ENCODE data around the gene GTF2IRD2.
"Not testable (repeated sequence)": the region's sequence is repeated elsewhere in the genome, so short reads cannot be mapped to it uniquely, and the experiment has no call there.

Gene GTF2IRD2

GRCh38 chr7:74797848-74798622 is 53.4 kb downstream of the GTF2IRD2 start:
- in situ Hi-C loops (cut with HindIII; ENCODE audit: low pct_ligation_motif_present, low pct_unique_long_range_greater_than_20kb, low sequenced_read_pairs); DNase-seq: not testable (repeated sequence)

GRCh38 chr7:74789200-74789736 is 62.1 kb downstream of the GTF2IRD2 start:
- in situ Hi-C loops (cut with HindIII; ENCODE audit: low pct_ligation_motif_present, low pct_unique_long_range_greater_than_20kb, low sequenced_read_pairs), result not testable (repeated sequence)

DNA sequence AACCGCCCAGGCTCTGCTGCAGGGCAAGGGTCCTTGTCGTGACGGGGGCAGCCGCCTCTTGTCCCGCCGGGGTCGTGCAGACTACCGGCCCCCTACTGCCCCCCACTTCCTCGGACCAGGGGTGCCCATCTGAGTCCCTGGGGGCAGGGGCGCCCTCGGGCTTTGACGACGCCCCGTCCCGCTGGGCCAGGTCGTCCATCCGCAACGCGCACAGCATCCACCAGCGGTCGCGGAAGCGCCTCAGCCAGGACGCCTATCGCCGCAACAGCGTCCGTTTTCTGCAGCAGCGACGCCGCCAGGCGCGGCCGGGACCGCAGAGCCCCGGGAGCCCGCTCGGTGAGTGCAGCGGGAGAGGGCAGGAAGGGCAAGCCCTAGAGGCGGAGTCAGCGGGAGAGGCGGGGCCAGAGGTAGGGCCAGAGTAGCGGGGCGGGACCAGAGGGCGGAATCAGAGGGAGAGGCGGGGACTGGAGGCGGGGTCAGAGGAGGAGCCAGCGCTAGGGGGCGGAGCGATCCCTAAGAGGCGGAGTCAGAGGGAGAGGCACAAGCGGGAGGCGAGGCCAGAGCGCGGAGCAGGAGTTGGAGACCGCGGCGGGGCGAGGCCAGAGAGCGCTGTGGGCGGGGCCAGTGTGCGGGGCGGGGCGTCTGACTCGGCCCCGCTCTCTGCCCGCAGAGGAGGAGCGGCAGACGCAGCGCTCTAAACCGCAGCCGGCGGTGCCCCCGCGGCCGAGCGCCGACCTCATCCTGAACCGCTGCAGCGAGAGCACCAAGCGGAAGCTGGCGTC is 62.8 kb downstream of the GTF2IRD2 start:
- DNase-seq, result peak; percentile 96

More at GRCh38 chr7:74789200-74789736, 62.1 kb downstream of the GTF2IRD2 start:
- not testable (repeated sequence) for DNase-seq

GRCh38 chr7:74783595-74783994 is 67.8 kb downstream of the GTF2IRD2 start:
- DNase-seq; in situ Hi-C loops (cut with HindIII; ENCODE audit: low pct_ligation_motif_present, low pct_unique_long_range_greater_than_20kb, low sequenced_read_pairs): not testable (repeated sequence)

More for the DNA sequence above, 62.8 kb downstream of the GTF2IRD2 start:
- in situ Hi-C loops (cut with HindIII; ENCODE audit: low pct_ligation_motif_present, low pct_unique_long_range_greater_than_20kb, low sequenced_read_pairs), result not testable (repeated sequence)

DNA sequence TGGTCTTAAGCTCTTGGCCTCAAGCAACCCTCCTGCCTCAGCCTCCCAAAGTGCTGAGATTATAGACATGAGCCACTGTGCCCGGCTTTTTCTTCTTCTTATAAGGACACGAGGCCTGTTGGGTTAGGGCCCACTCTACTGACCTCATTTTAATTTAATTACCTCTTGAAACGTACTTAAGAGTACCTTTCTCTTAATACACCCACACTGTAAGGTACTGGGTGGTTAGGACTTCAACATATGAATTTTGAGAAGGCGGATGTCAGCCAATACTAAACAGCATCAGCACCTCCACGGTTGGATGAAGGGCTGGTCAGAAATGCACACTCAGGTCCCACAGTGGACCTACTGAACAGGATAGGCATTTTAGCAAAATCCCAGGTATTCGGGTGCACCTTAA is 69.7 kb downstream of the GTF2IRD2 start:
- DNase-seq; in situ Hi-C loops (cut with HindIII; ENCODE audit: low pct_ligation_motif_present, low pct_unique_long_range_greater_than_20kb, low sequenced_read_pairs): not testable (repeated sequence)

DNA sequence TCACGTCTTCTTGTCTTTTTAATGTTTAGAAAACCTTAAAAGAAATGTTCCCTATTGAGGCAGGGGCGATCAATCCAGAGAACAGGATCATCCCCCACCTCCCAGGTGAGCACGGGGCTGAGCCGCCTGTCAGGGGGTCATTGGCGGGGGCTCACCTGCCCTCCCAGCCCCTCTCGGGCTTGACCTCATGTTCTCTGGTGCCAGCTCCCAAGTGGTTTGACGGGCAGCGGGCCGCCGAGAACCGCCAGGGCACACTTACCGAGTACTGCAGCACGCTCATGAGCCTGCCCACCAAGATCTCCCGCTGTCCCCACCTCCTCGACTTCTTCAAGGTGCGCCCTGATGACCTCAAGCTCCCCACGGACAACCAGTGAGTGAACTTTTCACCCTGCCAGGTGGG is 72.4 kb downstream of the GTF2IRD2 start:
- in situ Hi-C loops (cut with HindIII; ENCODE audit: low pct_ligation_motif_present, low pct_unique_long_range_greater_than_20kb, low sequenced_read_pairs); DNase-seq: not testable (repeated sequence)

GRCh38 chr7:74775111-74775510 is 76.3 kb downstream of the GTF2IRD2 start:
- DNase-seq; in situ Hi-C loops (cut with HindIII; ENCODE audit: low pct_ligation_motif_present, low pct_unique_long_range_greater_than_20kb, low sequenced_read_pairs): not testable (repeated sequence)

- in situ Hi-C loops (cut with HindIII; ENCODE audit: low pct_ligation_motif_present, low pct_unique_long_range_greater_than_20kb, low sequenced_read_pairs); DNase-seq: not testable (repeated sequence)
Measured at GRCh38 chr7:74773760-74774750, 77.3 kb downstream of the GTF2IRD2 start, which contains the start of gene NCF1. NCF1 (plus strand) TSS chr7:74774011; CDS start chr7:74774032, 21 bp downstream.

- in situ Hi-C loops (cut with HindIII; ENCODE audit: low pct_ligation_motif_present, low pct_unique_long_range_greater_than_20kb, low sequenced_read_pairs), result not testable (repeated sequence)
Measured at GRCh38 chr7:74772093-74772492, 79.3 kb downstream of the GTF2IRD2 start.

GRCh38 chr7:74770062-74770461 is 81.3 kb downstream of the GTF2IRD2 start:
- in situ Hi-C loops (cut with HindIII; ENCODE audit: low pct_ligation_motif_present, low pct_unique_long_range_greater_than_20kb, low sequenced_read_pairs); DNase-seq: not testable (repeated sequence)

More at GRCh38 chr7:74772093-74772492, 79.3 kb downstream of the GTF2IRD2 start:
- not testable (repeated sequence) for DNase-seq

DNA sequence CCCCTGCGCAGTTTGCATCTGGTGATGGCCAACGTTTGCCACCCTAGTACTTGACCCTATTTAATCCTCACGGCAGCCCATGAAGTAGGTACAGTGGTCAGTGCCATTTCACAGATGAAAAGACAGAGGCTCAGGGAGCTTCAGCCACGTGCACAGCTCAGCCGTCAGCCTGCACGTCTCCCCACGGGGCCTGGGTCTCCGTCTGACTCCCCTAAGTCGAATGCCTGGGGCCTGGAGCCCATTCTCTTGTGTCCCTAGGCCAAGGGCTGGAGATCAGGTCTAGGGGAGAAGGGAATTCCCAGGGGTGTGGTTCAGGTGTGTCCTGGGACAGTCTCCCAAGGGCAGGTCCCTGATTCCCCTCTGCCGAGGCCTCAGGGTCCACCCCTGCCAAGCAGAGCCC is 84.4 kb downstream of the GTF2IRD2 start:
- DNase-seq; in situ Hi-C loops (cut with HindIII; ENCODE audit: low pct_ligation_motif_present, low pct_unique_long_range_greater_than_20kb, low sequenced_read_pairs): not testable (repeated sequence)

- in situ Hi-C loops (cut with HindIII; ENCODE audit: low pct_ligation_motif_present, low pct_unique_long_range_greater_than_20kb, low sequenced_read_pairs); DNase-seq: not testable (repeated sequence)
Measured at GRCh38 chr7:74766509-74766908, 84.9 kb downstream of the GTF2IRD2 start.

- DNase-seq; in situ Hi-C loops (cut with HindIII; ENCODE audit: low pct_ligation_motif_present, low pct_unique_long_range_greater_than_20kb, low sequenced_read_pairs): not testable (repeated sequence)
Measured at GRCh38 chr7:74765205-74765918, 86.0 kb downstream of the GTF2IRD2 start.

- in situ Hi-C loops (cut with HindIII; ENCODE audit: low pct_ligation_motif_present, low pct_unique_long_range_greater_than_20kb, low sequenced_read_pairs); DNase-seq: not testable (repeated sequence)
Measured at GRCh38 chr7:74758982-74759381, 92.4 kb downstream of the GTF2IRD2 start.

DNA sequence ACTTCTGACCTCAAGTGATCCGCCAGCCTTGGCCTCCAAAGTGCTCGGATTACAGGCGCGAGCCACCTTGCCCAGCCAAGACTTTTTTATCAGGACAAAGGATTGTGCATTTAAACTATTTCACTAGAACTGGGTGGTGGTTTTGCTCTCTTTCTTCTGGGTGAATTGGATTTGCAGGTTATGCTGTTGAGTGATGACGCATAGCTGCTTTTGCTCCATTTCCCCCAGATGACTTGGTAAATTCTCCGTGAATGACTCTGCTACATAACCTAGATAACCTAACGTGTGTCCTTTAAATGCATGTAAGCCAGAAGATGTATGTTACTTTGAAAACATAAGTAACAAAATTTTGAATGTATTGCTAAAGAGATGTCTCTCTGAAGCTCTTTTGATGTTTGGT is 93.1 kb downstream of the GTF2IRD2 start:
- in situ Hi-C loops (cut with HindIII; ENCODE audit: low pct_ligation_motif_present, low pct_unique_long_range_greater_than_20kb, low sequenced_read_pairs); DNase-seq: not testable (repeated sequence)

DNA sequence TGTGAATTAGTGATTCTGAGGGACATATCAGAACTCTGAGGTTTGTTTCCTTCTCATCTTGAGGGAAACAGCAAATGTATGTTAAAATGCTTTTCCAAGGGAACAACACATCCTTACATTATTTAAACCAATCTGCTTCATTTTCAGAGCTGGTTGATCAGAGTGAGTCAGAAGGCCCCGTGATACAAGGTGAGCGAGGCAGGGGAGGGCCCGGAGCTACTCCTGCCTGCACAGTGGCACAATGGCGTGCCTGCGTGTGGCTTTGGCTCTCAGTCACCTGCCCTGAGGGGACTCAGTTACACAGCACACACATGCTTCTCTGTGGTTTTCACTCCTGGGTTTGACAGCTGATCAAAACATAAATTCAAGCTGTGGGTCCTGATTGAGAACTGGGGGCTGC is 94.7 kb downstream of the GTF2IRD2 start:
- DNase-seq; in situ Hi-C loops (cut with HindIII; ENCODE audit: low pct_ligation_motif_present, low pct_unique_long_range_greater_than_20kb, low sequenced_read_pairs): not testable (repeated sequence)

GRCh38 chr7:74753921-74754482 is 97.4 kb downstream of the GTF2IRD2 start:
- DNase-seq; in situ Hi-C loops (cut with HindIII; ENCODE audit: low pct_ligation_motif_present, low pct_unique_long_range_greater_than_20kb, low sequenced_read_pairs): not testable (repeated sequence)

Data from ACHN (cell line).